ENCODE data around the gene TFAP2C.
"Not testable (repeated sequence)": the region's sequence is repeated elsewhere in the genome, so short reads cannot be mapped to it uniquely, and the experiment has no call there.

Gene TFAP2C

GRCh38 chr20:56653211-56653610 lies 24.1 kb downstream of the TFAP2C start:
- DNase-seq (ENCODE audit: low spot score): no peak

GRCh38 chr20:56656632-56657031 lies 27.5 kb downstream of the TFAP2C start:
- DNase-seq (ENCODE audit: low spot score): no peak

- no peak for DNase-seq (ENCODE audit: low spot score)
Observed at GRCh38 chr20:56657879-56658278, 28.8 kb downstream of the TFAP2C start.

GRCh38 chr20:56658341-56658947 lies 29.3 kb downstream of the TFAP2C start:
- not testable (repeated sequence) for DNase-seq (ENCODE audit: low spot score)

- no peak for DNase-seq (ENCODE audit: low spot score)
Observed at GRCh38 chr20:56663660-56664059, 34.6 kb downstream of the TFAP2C start.

- no peak for DNase-seq (ENCODE audit: low spot score)
Observed at GRCh38 chr20:56664796-56665195, 35.7 kb downstream of the TFAP2C start.

- DNase-seq (ENCODE audit: low spot score): no peak
Observed at GRCh38 chr20:56665806-56666205, 36.7 kb downstream of the TFAP2C start.

GRCh38 chr20:56673450-56673849 lies 44.3 kb downstream of the TFAP2C start:
- DNase-seq (ENCODE audit: low spot score): no peak

GRCh38 chr20:56676001-56676400 lies 46.9 kb downstream of the TFAP2C start:
- DNase-seq (ENCODE audit: low spot score): no peak

GRCh38 chr20:56676679-56677078 lies 47.6 kb downstream of the TFAP2C start:
- no peak for DNase-seq (ENCODE audit: low spot score)

GRCh38 chr20:56683077-56683865 lies 54.2 kb downstream of the TFAP2C start:
- DNase-seq (ENCODE audit: low spot score): no peak

- no peak for DNase-seq (ENCODE audit: low spot score)
Observed at GRCh38 chr20:56685879-56686278, 56.8 kb downstream of the TFAP2C start.

GRCh38 chr20:56687061-56687460 lies 58.0 kb downstream of the TFAP2C start:
- no peak for DNase-seq (ENCODE audit: low spot score)

GRCh38 chr20:56688106-56688505 lies 59.0 kb downstream of the TFAP2C start:
- DNase-seq (ENCODE audit: low spot score): no peak
